ENCODE measurements around the gene HMCN1.
"Not testable (repeated sequence)": the region's sequence is repeated elsewhere in the genome, so short reads cannot be mapped to it uniquely, and the experiment has no call there.

The HMCN1 gene

DNA sequence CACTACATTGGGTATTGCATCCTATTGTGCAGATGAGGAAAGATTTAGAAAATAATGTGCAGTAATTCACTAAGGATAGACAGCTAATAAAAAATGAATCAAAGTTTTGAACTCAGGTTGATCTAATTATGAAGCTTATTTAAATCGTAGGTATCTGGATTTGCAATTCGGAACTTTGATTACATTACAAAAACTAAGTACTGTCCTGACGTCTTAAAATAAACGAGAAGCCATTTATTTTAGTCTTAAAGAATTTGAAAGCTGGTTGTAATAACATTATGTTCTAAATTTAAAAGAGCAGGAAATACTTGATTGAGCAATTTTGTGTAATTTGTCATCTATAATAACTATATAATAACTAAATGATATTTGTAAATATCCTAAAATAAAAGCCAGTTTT, 404.9 kb downstream of the HMCN1 start:
- DNase-seq, result no peak

DNA sequence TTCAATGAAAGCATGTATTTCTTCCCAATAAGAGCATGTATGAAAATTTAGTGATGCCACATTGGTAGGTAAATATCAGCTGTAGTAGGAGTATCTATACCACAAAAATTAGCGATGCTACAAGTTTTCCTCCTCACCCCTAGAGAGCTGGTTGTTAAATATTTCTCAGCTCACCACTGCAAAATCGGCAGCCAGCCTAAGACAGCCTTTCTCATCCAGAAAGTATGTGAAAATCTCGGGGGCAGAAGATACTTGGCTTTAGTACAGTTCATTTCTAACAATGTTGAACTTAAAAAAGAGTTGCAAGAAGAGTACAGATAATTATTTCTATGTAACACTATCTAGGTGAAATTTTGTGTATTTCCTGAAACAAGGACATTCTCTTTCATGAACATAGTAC, 405.5 kb downstream of the HMCN1 start:
- DNase-seq, result no peak

DNA sequence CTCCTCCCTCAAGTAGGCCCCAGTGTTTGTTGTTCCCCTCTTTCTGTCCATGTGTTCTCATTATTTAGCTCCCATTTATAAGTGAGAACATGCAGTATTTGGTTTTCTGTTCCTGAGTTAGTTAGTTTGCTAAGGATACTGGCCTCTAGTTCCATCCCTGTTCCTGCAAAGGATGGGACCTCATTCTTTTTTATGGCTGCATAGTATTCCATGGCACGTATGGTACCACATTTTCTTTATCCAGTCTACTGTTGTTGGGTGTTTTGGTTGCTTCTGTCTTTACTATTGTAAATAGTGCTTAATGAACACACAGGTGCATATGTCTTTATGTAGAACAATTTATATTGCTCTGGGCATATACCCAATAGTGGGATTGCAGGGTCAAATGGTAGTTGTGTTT, 408.0 kb downstream of the HMCN1 start:
- no peak for DNase-seq

DNA sequence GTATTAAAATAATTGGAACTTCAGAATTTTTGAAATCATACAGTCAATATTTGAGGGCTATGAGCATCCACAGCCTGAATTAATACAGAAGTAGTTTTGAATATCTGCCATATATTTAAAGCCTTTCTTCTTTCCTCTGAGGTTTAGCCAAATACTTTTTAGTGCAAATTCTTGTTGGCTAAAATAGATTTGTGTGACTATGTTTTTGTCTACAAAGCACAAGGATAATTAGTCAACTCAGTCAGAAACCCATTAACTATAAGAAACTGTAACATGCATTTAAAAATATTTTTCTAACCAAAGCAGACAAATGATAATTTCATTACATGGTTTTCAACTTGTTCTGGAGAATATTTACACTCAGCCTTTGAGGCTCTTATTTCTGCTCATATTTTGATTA, 408.7 kb downstream of the HMCN1 start:
- no peak for DNase-seq

DNA sequence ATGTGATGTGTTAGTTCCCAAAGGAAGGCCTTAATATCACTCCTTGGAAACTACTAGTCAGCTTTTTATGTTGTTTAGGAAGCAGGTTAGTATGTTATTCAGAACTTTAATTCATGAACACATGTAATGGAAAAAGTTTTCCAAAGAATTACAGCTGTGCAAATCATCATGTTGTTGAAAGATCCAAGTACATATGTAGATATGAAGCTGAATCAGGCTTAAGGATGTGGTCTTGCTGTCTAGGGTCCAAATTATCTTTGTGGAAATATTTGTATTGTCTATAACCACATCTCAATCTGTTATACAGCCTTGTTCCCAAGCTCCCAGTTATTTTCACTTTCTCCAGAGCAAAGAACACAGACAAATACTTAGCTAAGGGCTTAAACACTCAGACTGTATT, 409.3 kb downstream of the HMCN1 start:
- DNase-seq, result no peak

DNA sequence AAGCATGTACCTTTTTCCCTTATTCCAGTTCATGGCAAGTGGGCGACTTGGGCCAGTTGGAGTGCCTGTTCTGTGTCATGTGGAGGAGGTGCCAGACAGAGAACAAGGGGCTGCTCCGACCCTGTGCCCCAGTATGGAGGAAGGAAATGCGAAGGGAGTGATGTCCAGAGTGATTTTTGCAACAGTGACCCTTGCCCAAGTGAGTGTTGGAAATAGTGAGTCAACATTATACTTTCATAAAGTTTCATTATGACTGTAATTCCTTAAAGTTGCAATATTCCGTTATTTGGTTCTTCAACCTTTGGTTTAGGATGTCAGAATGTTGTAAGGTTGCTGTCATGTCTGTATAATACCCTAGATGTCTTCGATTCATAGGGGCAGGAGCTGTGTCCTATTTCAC, 410.3 kb downstream of the HMCN1 start:
- no peak for DNase-seq

DNA sequence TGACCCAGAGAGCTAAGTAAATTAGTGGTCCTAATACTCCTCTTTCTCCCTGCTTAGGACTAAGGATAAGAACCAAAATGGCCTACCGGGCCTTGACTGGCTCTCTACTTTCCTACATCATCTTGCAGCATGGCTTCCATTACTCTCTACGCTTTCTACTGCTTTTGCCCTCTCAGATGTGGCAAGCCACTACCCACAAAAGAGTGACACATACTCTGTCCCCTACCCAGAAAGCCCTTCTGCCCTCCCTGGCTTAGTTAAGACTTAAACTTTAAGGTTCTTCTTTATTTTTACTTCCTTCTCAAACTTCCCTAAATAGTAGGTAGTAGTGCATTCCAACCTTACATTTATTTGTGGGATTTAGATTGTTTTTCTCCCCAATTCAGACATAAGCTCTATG, 412.8 kb downstream of the HMCN1 start:
- no peak for DNase-seq

DNA sequence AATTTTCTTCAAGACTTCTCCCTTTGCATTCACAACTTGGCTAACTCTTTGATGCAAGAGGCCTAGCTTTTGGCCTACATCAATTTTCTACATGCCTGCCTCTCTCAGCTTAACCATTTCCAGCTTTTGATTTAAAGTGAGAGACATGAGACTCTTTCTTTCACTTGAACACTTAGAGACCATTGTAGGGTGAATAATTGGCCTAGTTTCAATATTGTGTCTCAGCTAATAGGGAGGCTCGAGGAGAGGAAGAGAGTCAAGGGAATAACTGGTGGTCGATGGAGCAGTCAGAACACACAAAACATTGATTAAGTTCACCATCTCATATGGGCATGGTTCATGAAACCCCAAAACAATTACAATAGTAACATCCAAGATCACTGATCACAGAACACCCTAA, 415.4 kb downstream of the HMCN1 start:
- no peak for DNase-seq

DNA sequence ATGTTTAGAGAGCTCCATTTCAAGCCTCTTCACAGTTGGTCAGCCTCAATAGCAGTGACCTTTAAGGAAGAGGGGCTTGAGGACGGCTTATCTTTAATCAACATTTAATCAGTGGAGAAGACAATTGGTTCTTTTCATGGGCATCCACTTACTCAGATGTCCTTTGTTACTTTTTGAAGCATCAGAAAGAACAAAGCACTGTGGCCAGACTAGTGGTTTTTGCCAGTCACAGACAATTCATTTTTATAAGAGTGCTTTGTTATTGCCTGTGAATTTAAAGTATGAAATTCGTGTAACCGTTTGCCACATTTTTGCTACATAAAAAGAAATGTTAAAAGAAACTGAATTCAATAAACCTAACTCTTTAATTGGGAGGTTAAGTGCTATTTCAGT, 418.0 kb downstream of the HMCN1 start:
- DNase-seq, result no peak

DNA sequence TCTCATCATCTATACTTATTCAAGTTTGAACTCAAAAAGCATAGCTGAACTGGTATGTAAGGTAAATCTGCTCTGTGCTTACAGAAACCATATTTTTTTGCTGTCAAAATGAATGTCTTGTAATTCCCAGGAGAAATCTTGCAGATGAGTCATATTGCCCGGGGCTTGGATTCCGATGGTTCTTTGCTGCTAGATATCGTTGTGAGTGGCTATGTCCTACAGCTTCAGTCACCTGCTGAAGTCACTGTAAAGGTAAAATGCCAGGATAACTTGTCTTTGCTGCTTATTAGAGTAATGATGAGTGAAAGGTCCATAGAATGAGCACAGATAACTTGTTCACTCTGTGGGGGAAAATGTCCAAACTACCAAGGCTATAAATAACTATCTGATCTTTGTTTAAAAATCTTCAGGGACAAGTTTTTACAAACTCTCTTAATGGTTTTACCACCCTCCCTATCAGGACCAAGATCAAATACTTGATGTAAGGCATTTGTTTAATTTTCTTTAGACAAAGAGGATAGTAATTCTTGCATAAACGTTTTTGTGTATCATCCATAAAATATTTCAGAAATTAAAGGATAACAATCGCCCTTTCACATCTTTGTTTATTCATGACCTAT, 418.5 kb downstream of the HMCN1 start:
- DNase-seq, result no peak

DNA sequence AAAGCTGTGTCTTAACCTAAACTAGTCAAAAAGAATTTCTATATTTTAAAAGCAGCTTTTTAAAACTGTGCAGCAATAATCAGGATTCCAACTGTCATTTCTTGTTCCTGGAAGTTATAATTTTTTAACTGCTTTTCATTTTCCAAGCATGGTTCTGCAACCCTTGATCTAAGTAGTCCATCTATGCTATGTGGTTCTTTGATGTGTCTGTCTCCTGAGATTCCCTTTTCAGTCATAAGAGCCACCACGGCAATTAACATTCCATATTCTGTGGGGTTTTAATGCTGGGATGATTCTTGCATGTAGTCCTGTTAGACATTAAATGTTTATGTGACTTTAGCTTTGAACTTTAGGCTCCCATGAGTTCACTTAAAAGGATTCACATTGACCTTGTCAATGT, 420.5 kb downstream of the HMCN1 start:
- DNase-seq, result no peak

DNA sequence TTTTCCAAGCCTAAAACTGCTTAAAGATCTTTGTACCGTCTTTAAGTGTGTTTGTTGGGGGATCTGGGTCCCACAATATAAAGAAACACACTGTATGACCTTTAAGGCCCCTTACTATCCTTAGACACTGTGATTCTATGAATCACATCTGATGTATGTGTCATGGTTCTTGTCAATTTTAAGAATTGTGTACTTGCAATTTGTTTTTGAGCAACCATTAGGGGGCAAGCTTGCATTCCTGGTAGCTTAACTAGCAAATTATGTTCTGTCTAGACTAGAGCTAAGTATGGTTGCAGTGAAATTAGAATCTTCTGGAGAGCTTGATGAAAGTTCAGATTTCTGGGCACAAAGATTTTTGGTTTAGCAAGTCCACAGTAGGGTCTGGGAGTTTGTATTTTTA, 421.4 kb downstream of the HMCN1 start:
- no peak for DNase-seq

DNA sequence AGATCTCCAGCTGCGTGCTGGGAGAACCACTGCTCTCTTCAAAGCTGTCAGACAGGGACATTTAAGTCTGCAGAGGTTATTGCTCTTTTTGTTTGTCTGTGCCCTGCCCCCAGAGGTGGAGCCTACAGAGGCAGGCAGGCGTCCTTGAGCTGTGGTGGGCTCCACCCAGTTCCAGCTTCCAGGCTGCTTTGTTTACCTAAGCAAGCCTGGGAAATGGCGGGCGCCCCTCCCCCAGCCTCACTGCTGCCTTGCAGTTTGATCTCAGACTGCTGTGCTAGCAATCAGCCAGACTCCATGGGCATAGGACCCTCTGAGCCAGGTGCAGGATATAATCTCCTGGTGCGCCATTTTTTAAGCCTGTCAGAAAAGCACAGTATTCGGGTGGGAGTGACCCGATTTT, 428.7 kb downstream of the HMCN1 start:
- DNase-seq, result not testable (repeated sequence)

DNA sequence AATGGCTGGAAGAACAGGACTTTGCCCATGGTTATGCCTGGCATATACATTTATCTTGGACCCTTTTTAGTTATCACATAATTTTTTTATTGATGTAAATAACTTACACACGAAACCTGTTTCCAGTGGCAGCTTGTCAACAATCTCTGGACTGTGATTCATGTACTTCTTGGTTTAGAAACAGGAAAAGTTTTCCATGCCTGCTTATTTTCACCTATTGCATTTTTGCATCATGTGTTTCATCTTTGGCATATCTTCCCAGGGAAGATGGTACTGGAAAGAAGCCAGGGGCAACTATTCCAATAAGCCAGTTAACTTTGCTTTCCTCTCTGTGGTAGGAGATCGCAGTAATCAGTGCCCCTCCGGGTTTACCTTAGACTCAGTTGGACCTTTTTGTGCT, 430.6 kb downstream of the HMCN1 start:
- DNase-seq, result no peak

DNA sequence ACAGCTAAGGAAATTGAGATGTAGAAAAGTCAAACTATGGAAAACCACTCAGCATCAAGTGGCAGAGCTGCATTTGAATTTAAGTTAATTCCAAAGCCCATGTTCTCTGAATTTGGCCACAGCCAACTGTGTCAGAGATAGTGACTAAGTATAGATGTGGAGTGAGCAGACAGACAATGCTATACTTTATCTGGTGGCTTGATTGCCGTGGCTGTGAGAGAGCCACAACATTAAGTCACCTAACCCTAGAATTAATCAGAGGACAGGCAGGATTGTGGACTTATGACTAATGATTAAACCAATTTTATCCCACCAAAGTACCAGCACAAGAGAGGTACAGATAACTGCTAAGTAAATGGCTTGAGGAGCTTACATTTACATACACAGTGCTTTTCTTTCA, 431.1 kb downstream of the HMCN1 start:
- no peak for DNase-seq

DNA sequence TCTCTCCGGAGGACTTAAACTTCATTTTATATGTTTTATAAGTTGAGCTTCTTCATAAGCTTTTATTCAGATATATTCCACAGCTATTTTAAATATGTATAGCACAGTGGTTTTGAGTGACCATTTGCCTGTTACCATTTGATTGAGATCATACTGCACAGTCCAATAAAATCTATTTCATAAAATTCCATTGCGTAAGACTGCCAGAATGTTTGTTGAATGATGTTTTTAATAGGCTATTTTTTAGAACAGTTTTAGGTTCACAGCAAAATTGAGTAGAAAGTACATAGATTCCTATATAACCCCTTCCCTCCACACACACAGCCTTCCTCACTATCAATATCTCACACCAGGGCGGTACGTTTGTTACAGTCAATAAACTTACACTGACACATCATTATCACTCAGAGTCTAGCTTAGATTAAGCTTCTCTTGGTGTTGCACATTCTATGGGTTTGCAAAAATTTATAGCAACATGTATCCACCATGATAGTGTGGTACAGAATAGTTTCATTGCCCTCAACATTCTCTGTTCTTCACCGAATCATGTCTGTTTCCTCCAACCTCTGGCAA, 433.0 kb downstream of the HMCN1 start:
- no peak for DNase-seq

DNA sequence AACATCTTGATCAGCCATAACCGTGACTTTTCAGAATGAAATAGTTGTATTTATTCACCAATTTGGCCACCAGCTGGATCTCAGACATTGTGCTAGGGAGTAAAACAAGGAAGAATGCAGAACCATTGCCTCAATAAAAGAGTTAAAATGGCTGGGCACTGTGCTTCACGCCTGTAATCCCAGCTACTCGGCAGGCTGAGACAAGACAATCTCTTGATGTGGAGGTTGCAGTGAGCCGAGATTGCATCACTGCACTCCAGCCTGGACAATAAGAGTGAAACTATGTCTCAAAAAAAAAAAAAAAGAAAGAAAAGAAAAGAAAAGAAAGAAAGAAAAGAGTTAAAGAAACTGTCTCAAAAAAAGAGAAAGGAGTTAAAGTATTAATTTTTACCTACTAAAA, 441.4 kb downstream of the HMCN1 start:
- DNase-seq, result no peak

DNA sequence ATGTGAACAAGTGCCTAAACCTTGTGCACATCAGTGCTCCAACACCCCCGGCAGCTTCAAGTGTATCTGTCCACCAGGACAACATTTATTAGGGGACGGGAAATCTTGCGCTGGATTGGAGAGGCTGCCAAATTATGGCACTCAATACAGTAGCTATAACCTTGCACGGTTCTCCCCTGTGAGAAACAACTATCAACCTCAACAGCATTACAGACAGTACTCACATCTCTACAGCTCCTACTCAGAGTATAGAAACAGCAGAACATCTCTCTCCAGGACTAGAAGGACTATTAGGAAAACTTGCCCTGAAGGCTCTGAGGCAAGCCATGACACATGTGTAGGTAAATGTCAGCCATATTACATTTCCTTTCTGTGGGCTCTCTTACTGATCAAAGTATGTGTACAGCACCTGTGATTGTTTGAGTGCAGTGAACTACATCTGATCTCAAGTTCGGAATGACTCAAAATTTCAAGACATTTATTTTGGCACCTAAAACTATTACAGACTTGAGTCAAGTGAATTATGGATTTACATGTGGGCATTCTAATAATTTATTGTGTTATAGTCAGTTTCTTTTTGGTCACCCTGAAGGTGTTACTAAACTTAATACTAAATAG, 444.3 kb downstream of the HMCN1 start:
- DNase-seq, result no peak

DNA sequence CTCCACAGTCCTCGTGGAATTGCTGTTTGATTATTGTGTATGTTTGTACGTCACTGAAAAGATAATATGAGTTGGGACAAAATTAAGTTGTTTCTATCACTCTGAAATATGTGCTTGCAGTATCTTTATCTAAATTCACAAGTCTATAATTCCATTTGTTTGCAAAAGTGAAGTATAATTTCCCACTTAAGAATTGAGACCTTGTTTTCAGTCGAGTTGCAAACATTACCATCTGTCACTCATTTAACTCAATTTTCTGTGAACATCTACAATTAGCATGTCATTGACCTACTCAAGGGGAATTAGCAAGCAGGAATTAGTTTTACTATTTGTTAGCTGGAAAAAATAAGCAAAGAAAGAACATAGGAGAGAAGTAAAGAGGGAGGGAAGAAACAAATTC, 445.0 kb downstream of the HMCN1 start:
- DNase-seq, result no peak

DNA sequence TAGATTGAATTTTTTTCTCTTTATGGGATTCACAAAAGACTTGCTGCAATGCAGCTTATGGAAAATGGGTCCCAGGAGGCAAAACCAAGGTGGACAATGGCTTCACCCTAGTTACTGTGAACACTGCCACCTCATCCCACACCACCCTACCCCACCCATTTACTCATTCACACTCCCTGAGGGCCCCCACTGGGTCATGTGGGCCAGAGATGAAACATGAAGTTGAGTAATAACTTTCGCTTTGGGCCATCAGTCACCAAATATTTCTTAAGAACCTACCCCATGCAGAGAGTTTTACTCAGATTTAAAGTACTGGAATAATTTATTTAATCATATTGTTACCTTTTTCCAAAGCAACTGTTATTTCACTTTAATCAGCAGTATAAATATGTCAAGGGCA, 449.0 kb downstream of the HMCN1 start:
- no peak for DNase-seq

DNA sequence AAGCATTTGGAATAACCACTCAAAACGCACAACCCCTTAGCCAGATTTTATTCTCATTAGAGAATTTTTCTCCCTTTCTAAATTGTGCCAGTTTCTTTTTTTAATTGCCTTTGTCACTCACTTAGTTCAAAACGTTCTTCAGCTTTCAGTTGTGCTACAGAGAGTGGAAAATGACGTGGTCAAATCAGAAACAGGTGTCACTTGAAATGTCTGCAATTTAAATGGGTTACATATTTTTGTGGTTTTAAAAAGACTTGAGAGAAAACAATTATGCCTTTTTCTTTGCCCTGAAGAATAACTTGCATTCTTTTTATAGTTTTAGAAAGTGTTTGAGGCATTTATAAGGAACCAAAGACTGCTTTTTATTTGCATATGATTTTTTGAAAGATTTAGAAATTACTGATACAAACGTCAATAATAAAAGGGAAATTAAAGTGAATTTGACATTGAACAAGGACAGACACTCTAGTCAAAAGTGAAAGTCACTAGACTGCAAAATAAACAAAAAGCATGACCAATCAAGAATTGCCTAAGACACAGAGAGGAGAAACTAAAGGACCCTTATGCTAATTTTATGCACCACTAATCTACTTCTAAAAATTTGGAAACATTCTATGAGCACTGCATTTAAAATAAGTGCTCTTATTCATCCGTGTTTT, 449.9 kb downstream of the HMCN1 start:
- no peak for DNase-seq

DNA sequence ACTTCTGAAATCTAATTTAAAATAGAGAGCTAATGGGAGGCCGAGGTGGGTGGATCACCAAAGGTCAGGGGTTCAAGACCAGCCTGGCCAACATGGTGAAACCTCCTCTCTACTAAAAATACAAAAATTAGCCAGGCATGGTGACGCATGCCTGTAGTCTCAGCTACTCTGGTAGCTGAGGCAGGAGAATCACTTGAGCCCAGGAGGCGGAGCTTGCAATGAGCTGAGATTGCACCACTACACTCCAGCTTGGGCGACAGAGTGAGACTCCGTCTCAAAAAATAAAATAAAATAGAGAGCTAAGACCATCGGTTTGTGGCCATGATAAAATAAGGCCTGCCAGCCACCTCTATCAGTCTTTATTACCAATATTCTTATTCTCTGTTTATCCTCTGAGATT, 452.1 kb downstream of the HMCN1 start:
- not testable (repeated sequence) for DNase-seq

DNA sequence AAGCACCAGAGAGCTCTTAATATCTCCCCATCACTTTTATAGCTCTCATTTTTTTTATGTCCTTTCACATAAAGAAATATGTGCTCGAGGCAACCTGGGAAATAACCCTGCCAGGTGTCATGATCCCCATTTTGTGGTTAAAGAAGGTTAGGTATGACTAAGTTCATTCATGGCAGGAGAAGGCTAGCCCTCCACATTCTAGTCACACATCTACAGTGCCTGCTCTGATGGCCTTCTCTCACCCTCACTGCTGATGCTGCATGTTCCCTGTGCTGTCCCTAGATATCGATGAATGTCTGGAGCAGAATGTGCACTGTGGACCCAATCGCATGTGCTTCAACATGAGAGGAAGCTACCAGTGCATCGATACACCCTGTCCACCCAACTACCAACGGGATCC, 453.4 kb downstream of the HMCN1 start:
- no peak for DNase-seq

Measured in nucleus accumbens (tissue), 56 donors.